ENCODE data around the gene GMEB1. TPM values are rescaled to one million over a fixed set of nuclear protein-coding genes. Genes with fewer than 3 reads are reported as not detected.
A peak's percentile ranks its signal among the peaks of the same experiment; 100 is the strongest.
"Not testable (repeated sequence)": the region's sequence is repeated elsewhere in the genome, so short reads cannot be mapped to it uniquely, and the experiment has no call there.

Gene GMEB1
- total RNA-seq, 3 donors from 2014 or later, result 12.5 to 13.9 (median 13.0) TPM

DNA sequence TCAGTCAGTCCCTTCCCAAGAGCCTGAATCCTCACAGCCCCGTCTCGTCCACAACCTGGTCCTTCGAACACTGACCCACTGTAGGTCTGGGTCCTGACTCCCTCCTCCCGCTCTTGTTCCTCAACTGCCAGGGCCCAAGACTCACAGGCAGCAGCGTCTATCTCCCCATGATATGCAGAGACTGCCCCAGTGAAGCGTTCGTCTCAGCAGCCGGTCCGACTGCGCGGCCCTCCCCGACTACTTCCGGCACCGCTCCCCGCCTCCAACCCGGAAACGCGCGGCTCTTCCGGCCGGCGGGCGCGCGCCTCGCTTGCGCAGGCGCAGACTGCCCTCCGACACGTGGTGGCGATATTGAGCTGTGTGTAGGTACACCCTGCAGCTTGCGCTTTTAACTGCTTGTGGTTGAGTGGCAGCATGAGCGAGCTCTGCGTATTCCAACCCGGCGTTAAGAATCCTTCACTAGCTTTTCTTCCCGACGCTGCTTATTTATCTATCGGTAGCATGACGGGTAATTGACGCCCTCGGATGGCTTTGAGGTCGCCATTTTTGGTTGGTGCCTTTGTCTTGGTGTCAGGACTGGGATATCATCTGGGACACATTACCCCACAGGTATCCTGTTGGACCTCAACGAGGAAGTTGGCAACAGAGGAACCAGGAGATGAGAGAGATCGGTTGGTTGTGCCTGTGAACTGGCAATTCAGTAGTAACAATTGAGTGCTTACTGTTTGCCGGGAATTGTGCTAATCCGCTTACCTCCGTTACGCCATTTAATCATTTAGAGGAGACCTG, 25.5 kb upstream of the GMEB1 start, which contains the start of gene TAF12:
TAF12 (minus strand) TSS at position 221 of the 789 bp plus-strand sequence. CDS start 20,986 bp downstream, outside the sequence.
- intact Hi-C loops (cut with DNase I, micrococcal nuclease), result no loop called here
- Histone ChIP-seq H3K9me3 (no peaks in the 10 kb centered on the region), H3K36me3 (ENCODE audit: low read depth) (no peaks in the 10 kb centered on the region), H3K4me1 (ENCODE audit: low read depth) (peaks cover 31% of the 10 kb centered on the region), H3K4me3 (peak within 1 kb of the TSS; percentile 83)
- ATAC-seq (peak; percentile 96), DNase-seq (peak; percentile 94 to 97 (median 95))
- TF ChIP-seq, protein P1, sequence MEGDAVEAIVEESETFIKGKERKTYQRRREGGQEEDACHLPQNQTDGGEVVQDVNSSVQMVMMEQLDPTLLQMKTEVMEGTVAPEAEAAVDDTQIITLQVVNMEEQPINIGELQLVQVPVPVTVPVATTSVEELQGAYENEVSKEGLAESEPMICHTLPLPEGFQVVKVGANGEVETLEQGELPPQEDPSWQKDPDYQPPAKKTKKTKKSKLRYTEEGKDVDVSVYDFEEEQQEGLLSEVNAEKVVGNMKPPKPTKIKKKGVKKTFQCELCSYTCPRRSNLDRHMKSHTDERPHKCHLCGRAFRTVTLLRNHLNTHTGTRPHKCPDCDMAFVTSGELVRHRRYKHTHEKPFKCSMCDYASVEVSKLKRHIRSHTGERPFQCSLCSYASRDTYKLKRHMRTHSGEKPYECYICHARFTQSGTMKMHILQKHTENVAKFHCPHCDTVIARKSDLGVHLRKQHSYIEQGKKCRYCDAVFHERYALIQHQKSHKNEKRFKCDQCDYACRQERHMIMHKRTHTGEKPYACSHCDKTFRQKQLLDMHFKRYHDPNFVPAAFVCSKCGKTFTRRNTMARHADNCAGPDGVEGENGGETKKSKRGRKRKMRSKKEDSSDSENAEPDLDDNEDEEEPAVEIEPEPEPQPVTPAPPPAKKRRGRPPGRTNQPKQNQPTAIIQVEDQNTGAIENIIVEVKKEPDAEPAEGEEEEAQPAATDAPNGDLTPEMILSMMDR (IDR thresholded peaks at IDR 0.05), result peak; percentile 34

DNA sequence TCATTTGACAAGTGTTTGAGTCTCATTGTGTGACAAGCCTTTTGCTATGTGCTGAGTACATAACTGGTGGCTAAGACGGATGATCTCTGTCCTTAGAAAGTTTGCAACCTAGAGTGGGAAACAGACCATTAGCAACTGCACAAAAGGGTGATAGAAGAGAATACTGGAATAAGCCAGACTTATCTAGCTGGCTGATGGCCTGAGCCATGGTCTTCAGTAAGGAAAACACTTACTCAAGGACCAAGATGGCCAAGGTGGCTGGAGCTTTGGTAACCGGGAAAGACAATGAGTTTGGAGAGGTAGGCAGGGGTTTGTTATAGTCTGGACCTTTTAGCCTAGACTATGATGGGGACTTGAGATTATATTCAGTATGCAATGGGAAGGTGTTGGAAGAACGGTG, 24.1 kb upstream of the GMEB1 start:
- H3K4me1 ChIP-seq (ENCODE audit: low read depth), result peaks cover 36% of the 10 kb centered on the region
- intact Hi-C loops (cut with DNase I, micrococcal nuclease), result no loop called here
- H3K36me3 ChIP-seq (ENCODE audit: low read depth), result no peaks in the 10 kb centered on the region
- ATAC-seq (no peak), DNase-seq (no peak)
- no peaks in the 10 kb centered on the region for H3K9me3 ChIP-seq
- H3K4me3 ChIP-seq, result no peak overlapping the region
- TF ChIP-seq, protein P1 (IDR thresholded peaks at IDR 0.05), result no peak

DNA sequence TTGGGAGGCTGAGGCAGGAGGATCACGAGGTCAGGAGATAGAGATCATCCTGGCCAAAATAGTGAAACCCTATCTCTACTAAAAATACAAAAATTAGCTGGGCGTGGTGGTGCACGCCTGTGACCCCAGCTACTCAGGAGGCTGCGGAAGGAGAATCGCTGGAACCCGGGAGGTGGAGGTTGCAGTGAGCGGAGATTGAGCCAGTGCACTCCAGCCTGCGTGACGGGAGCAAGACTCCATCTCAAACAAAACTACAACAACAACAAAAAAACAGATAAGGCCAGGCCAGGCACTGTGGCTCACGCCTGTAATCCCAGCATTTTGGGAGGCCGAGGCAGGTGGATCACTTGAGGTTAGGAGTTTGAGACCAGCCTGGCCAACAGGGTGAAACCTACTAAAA, 23.2 kb upstream of the GMEB1 start:
- H3K9me3 ChIP-seq; DNase-seq; H3K4me3 ChIP-seq; intact Hi-C loops (cut with DNase I, micrococcal nuclease); ATAC-seq; H3K36me3 ChIP-seq (ENCODE audit: low read depth): not testable (repeated sequence)
- H3K4me1 ChIP-seq (ENCODE audit: low read depth), result peaks cover 36% of the 10 kb centered on the region

DNA sequence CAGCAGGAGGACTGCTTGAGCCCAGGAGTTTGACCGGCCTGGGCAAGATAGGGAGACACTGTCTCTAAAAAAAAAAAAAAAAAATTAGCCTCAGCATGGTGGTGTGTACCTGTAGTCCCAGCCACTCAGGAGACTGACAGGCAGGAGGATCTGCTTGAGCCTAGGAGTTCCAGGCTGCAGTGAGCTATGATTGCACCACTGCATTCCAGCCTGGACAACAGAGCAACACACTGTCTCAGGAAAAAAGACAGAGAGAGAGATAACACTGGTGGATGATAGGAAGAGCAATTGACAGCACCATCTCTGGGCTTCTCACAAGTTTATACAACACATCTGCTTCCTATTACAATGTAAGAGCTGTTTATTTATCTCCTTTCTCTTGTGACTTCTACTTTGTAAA, 22.5 kb upstream of the GMEB1 start:
- TF ChIP-seq, protein P1 (IDR thresholded peaks at IDR 0.05), result no peak
- no peak for ATAC-seq
- Histone ChIP-seq H3K4me1 (ENCODE audit: low read depth) (peaks cover 33% of the 10 kb centered on the region), H3K36me3 (ENCODE audit: low read depth) (no peaks in the 10 kb centered on the region), H3K4me3 (no peak overlapping the region), H3K9me3 (no peaks in the 10 kb centered on the region)
- DNase-seq, result no peak
- intact Hi-C loops (cut with DNase I, micrococcal nuclease), result no loop called here

DNA sequence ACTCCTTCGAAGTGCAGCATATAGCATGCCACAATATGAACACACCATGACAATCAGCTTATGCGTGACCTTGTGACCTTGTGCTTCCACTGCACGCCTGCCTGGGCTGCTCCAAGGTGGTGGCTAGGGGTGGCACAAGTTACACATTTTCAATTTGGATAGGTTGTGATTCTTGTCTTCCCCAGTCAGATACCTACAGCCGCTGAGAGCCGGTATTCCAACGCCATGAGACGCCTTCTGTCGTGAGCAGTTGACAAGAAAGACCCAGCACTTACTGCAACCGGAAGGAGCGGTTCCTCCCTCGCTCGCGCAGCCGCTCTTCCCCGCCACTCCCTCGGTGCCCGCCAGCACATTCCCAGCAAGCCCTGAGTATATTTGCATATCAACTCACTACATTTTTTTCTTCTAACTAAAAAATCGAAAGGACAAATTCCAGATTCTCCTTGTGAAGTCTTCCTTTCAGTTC, 20.5 kb upstream of the GMEB1 start:
- Histone ChIP-seq H3K4me1 (ENCODE audit: low read depth) (peaks cover 21% of the 10 kb centered on the region), H3K9me3 (no peaks in the 10 kb centered on the region), H3K4me3 (peak overlapping the region; percentile 11), H3K36me3 (ENCODE audit: low read depth) (no peaks in the 10 kb centered on the region)
- peak; percentile 92 for ATAC-seq
- intact Hi-C loops (cut with DNase I, micrococcal nuclease), result no loop called here
- DNase-seq, result peak; percentile 89 to 97 (median 92)
- TF ChIP-seq, protein P1 (IDR thresholded peaks at IDR 0.05), result no peak

DNA sequence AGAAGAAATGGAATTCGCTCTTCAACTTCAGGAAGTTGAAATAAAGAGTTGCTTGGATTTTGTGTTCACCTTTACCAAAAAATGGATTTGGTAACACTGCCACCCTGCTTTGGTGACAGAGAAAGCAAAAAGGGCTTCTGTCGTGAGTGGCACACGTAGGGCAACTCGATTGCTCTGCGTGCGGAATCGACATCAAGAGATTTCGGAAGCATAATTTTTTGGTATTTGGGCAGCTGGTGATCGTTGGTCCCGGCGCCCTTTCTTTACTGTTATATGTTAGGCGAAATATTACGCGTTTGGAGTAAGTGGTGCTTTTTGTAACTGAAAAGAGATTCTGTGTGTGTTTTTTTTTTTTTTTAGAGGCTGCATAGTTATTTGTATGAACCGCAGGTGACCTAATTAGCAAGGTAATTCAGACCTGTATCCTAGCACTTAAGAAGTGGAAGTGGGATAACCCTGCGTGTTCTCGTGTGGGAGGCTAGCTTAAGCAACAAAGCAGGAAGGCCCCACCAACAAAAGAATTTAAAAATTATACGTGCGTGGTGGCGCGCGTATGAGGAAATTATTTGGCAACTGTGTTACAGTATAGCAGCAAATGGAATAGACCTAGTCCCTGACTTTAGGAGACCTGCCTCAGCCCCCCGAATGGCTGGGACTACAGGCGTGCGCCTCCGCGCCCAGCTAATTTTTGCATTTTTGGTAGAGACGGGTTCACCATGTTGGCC, 19.9 kb upstream of the GMEB1 start, which contains the start of gene RNU11:
RNU11 (plus strand) TSS at position 127 of the 725 bp plus-strand sequence.
- DNase-seq (peak; percentile 84 to 94 (median 90)), ATAC-seq (peak; percentile 89)
- Histone ChIP-seq H3K9me3 (no peaks in the 10 kb centered on the region), H3K4me1 (ENCODE audit: low read depth) (peaks cover 21% of the 10 kb centered on the region), H3K36me3 (ENCODE audit: low read depth) (no peaks in the 10 kb centered on the region), H3K4me3 (peak within 1 kb of the TSS; percentile 11)
- intact Hi-C loops (cut with DNase I, micrococcal nuclease), result no loop called here
- TF ChIP-seq, protein P1 (IDR thresholded peaks at IDR 0.05), result no peak

DNA sequence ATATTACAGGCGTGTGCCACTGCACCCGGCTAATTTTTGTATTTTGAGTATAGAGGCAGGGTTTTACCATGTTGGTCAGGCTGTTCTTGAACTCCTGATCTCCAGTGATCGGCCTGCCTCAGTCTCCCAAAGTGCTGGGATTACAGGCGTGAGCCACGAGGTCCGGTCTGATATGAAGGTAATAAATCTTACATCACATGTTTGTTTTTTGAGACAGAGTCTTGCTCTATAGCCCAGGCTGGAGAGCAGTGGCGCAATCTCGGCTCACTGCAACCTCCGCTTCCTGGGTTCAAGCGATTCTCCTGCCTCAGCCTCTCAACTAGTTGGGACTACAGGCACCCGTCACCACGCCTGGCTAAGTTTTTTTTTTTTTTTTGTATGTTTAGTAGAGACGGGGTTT, 15.5 kb upstream of the GMEB1 start:
- H3K9me3 ChIP-seq; H3K36me3 ChIP-seq (ENCODE audit: low read depth); DNase-seq; H3K4me3 ChIP-seq; ATAC-seq; intact Hi-C loops (cut with DNase I, micrococcal nuclease): not testable (repeated sequence)
- peaks cover 10% of the 10 kb centered on the region for H3K4me1 ChIP-seq (ENCODE audit: low read depth)

DNA sequence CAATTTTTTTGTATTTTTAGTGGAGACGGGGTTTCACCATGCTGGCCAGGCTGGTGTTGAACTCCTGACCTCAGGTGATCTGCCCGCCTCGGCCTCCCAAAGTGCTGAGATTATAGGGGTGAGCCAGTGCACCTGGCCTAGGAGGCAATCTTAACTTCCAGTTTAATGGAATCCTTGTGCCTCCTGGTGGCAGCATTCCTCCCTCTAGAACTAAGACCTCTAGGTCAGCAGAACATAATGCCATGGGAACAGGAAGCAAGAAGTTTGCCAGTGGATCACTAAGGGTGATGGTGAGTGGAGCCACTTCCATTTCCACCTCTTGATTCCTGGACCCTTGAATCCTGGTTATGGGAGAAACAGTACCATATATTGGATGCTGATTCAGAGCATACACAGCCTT, 14.7 kb upstream of the GMEB1 start:
- ATAC-seq, result peak; percentile 51
- intact Hi-C loops (cut with DNase I, micrococcal nuclease), result not testable (repeated sequence)

More for the DNA sequence above, 14.7 kb upstream of the GMEB1 start:
- not testable (repeated sequence) for H3K4me3 ChIP-seq; H3K9me3 ChIP-seq; H3K36me3 ChIP-seq (ENCODE audit: low read depth)
- peaks cover 10% of the 10 kb centered on the region for H3K4me1 ChIP-seq (ENCODE audit: low read depth)
- DNase-seq, result peak in 1 of 3 donors; percentile 71

Measured in mucosa of descending colon (tissue), 3 donors.